ENCODE data around the gene EPN2.
A peak's percentile ranks its signal among the peaks of the same experiment; 100 is the strongest.
"Not testable (repeated sequence)": the region's sequence is repeated elsewhere in the genome, so short reads cannot be mapped to it uniquely, and the experiment has no call there.

EPN2 gene

DNA sequence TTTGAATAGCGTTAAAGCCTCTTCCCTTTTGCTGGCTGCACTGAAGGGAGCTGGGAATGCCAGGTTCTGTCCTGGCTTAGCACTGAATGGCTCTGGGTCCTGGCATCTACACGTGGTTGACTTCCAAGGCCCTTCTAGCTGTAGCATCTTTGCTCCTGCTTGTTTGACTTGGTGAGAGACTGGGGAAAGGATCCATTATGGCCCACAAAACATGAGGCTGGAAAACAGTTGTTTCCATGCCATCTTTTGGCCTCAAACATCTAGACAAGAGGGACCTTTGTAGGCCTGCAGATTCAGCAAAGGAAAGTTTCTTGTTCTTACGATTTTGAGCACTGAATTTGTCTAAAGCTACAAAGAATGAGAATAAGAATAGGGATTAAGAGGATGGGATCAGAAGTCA lies 32.5 kb downstream of the EPN2 start:
- DNase-seq: no peak

DNA sequence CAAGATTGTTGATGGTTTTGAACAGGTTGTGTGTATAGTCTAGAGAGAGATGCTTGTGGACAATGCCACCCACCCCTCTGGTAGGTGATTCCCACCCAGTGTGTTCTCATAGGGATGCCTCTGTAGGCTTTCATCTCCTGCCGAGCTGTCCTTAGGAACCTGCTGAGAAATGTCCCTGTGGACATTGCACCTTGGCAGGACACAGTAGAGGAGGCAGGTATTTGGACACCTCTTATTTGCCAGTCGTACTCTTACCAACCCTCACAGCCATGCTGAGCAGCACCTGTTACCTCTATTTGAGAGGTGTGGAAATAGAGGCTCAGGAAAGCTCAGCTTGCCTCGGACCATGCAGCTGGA lies 33.2 kb downstream of the EPN2 start:
- no peak for DNase-seq

DNA sequence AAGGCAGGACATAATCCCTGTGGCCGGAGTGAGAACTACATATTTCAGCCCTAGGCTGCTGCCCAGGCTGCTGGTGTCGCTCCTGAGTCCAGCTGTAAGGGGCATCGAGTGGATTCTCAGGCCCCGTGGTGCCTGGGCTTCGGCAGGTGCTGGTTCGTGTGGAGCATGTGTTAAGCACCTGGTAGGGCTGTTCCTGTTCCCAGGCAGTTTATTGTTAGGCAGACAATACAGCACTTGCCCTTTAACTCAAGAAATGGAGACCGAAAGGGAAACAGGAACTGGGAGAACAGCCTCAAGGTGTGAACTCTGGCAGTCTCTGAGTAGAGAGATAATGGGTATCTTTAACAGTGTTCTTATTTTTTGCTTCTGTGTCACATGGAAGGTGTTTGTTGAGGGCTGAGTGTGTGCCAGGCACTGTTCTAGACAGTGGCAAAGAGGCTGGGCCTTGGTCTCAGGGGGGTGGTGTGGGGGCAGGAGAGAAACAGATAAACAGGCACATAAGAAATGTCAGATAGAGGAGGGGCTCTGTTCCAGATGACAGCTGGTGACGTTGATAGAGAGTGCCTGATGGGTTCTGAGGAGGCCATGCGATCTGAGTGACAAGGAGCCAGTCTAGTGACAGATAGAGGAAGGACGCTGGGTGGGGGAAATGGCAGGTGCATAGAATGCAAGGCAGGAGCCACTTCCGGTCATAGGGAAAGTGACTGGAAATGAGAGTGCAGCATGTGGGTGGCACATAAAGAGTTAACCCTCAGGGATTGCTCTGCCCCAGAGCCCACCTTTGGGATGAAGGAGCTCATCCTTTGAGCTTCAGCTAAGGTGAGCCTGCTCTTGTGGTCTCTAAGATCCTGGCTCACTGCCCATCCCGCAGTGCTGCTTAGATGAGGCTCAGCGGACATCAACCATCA lies 33.8 kb downstream of the EPN2 start:
- DNase-seq: no peak

DNA sequence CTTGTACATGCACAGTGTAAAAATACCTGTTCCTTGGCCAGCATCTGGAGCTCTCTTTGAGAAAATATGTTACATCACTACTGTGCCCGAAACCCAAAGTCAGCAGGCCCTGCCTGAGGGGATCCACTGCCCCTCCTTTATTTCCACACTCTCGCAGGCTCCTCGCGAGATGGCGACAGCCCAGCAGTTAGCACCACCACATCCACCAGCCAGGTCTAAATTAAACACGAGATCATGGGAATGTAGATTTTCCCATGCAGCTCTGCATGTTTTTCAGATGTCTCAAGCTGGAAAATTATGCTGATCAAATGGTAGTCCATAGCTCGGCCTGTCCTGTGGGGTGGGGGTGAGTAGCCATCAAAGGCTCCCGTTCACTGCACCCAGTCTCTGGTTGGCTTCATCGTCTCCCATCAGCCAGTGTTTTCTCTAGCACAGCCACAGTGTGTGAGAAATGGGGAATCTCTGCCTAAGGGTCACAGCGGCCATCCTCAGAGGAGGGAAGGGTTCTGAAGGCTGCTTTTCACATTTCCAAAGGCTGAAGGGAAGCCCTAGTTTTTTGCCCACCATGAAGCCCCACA lies 34.7 kb downstream of the EPN2 start:
- no peak for DNase-seq

DNA sequence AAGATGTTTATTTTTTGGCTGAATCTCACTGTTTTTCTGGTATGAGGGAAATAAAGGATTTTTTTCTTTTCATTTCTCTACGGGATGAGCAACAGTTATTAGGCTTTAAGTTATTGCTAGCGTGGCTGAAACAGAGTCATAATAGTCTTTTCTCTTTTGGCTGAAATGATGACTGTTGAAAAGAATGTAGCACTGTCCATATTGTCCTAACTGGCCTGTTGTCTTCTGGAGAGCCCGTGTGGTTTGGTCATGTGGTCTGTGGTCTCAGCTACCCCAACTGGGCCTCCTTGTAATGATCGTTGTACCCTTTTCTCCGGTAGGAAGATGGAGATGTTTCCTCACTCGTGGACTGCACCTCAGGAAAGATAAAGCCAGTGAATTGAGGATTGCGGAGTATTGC lies 36.6 kb downstream of the EPN2 start:
- DNase-seq: no peak

DNA sequence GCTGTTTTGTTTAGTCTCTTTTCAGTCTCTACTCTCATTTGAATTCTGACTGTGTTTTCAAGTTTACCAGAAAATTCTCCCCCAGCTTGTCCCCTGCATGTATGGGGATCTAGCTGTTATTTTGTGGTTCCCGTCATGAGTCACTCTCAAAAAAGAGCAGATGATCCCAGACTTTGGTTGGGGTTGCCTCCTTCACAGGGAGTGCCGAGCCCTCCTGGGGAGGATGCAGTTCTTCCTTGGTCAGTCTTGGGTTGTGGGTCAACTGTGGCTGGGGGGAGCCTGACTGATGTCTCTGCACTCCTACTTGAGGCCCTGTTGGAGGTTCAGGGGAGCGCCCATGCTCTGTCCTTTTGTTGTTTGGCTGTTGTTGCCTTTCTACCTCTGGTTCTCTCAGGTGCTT lies 37.7 kb downstream of the EPN2 start:
- DNase-seq: peak; percentile 21

DNA sequence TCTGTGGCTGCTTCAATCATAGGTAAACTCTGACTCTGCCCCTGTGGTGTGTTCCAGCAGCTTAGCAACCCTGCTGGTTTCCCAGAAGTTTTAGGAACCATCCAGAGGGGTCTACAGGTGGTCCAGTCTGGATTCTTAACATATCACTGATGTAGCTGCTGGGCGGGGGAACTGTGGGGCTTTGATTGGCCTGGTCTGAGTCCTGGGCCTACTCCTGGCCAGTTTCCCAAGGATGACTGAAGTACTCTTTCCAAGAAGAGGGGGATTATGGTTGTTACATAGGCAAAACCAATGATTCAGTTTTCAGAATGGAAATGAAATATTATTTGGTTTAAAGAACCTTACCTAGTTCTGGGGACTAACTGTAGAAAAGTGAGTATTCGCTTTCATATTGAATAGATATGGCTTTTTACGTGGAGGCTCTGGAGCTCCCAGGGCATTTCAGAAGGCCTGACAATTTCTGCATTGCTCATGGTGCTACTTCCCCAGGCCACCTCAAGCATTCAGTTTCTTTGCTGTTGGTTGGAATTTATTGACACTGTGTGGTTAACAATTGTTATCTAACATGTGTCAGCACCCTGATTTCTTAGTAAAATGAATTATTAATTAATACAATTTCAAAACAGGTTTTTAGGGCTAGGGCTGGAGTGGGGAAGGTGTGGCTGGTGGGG lies 38.4 kb downstream of the EPN2 start:
- DNase-seq: no peak

DNA sequence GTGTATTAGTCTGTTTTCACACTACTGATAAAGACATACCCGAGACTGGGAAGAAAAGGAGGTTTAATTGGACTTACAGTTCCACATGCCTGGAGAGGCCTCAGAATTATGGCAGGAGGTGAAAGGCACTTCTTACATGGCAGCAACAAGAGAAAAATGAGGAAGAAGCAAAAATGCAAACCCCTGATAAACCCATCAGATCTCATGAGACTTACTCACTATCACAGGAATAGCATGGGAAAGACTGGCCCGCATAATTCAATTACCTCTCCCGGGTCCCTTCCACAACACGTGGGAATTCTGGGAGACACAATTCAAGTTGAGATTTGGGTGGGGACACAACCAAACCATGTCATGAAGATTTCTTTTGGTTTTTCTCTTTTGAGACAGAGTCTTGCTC lies 41.1 kb downstream of the EPN2 start:
- not testable (repeated sequence) for DNase-seq

DNA sequence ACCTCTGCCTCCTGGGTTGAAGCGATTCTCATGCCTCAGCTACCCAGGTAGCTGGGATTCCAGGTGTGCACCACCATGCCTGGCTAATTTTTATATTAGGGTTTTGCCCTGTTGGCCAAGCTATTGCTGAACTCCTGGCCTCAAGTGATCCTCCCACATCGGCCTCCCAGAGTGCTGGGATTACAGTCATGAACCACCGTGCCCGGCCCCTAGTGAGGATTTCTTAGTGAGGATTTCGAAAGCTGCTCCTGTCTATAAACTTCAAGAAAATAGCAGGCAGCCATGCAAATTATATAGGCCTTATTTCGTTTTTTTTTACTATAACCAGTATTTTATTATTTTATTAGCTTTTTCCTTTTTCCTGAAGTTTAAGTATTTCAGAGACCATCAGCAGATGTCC lies 41.6 kb downstream of the EPN2 start:
- no peak for DNase-seq

DNA sequence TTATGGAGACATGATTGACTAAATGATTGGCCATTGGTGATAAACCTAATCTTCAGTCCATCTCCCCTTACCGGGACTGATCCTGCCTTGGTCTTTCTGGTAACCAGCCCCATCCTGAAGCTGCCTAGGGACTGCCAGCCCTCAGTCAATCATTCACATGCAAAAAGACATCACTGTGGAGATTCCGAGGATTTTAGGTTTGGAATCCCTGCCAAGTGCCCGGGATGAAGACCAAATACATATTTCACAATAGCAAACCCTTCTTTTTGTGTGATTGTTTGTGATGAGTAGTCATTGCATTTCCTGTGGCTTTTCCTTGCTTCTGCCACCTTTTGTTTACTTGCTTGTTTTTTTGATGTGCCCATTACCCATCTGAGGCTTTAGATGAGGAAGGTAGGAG lies 44.0 kb downstream of the EPN2 start:
- DNase-seq: no peak

DNA sequence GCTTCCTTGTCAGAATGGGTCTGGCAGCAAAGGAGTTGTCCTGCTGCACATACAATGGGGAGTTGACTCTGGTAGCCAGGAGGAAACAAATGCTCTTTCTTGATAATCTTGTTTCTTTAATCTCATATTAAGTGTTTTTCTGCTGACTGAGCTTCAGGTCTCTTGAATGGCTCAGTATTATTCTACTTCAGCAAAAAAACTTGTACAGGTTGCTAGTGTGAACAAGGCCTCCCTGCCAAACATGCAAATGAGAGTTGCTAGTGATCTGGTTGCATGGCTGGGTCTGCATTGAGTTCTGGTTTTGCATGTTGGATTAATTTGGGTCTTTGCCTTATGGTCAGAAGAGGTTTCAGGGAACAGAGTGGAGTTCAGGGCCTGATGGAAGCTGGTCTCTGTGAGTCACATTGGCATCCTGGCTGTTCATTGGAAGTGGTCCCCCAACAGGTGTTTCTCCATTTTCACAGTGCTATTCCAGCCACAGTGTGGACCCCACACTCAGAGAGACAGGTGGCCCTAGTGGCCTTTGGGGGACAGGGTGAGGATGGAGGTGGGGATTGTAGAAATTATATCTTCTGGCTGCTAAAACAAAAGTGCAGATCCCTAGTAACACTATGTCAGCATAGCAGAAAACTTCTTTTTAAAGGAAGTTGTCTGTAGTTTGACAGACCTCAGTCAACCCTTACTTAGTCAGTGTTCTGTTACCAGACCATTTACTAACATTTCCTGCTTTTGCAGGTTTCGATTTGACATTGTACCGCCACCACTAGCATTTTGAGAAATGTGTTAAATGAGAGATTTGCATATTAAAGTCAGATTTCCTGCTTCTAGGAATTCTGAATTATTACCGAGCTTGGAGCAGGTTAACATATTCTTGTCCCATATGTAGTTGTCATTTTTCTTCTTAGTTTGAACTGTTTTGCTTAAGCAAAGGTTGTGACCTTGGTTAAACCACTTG lies 47.1 kb downstream of the EPN2 start:
- no peak for DNase-seq

DNA sequence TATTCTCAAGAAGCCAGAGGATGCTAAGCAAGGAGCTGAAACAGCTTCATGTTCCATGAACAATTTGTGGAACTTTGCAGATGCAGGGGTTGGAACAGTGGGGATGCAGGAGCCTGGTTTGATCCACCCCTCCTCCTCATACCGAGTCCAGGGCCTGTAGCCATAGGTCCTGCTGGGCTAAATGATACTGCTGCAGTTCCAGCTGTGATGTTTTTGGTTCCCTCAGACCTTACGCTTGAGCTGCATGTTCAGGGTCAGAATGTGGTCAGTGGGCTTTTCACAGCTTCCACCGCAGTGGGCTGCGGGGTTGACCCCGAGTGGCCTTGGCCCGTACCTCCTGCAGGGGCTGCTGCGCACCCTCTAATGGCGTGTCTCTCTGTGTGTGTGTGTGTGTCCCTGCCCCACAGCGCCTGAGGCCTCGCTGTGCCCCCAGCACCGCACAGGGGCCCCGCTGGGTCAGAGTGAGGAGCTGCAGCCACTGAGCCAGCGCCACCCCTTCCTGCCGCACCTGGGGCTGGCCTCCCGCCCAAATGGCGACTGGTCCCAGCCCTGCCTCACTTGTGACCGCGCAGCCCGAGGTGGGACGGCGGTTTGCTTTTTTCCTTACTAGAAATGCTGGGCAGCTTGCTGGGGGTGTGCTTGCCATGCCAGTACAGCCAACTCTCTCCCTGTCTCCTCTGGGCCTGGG lies 48.2 kb downstream of the EPN2 start:
- no peak for DNase-seq

DNA sequence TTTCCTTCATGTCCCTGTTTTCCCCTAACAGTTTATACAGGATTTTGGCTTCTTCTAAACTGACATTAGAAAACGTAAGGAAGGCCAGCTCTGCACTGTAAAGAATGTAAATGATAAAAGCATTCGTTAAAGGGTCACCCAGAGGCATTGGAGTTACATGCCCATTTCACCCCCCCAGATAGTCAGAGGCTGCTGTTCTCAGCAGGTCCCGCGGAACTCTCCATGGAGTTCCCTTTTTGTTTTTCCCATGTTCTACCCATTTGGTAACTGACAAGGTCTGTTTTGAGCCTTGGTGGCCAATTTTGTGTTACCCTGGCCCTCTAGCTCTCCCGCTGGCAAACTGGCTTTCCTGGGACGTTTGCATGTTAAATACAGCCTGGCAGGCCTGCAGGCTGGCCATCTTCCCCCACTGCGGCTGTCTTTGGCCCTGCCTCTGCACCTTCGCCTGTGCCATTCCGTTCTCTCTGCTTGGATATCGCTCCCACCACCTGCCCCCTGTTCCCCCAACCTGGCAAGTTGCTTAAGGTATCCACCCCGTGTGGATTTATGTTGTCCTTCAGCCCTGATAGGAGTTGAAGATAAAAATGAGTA lies 49.7 kb downstream of the EPN2 start:
- DNase-seq: no peak

DNA sequence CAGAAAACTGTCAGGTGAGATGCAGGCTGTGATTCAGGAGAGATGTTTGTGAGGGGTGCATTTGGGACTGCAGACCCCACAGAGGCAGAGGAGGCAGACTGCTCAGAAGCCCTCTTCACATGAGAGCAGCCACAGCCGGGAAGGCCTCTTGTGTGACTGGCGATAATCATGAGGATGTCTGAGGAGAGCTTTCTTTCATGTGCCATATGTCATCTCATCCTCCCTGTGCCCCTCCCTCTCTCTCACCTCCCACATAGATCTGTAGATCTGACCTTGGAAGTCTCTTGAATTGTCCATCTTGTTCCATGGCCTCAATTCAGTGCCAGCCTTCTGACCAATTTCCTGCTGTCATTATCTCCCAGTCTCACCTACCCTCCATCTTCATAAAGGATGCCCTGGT lies 50.5 kb downstream of the EPN2 start:
- no peak for DNase-seq

DNA sequence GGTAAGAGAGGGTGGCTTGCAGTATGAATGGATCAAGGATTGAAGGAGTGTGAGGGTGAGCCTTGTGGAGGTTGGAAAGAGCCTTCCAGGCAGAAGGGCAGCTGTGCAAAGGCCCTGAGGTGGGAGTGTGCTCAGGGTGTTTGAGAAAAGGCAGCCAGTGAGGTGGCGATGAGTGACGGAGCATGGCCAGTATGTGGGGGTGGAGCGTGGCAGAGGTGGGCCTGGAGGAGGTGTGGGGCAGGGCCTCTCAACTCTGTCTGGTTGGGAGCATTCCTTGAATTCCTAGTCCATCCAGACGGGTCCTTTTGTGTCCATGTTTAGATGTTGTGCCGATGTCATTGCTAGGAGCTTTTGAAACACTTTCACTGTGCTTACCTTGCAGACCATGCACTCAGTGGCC lies 51.3 kb downstream of the EPN2 start:
- DNase-seq: peak; percentile 19

DNA sequence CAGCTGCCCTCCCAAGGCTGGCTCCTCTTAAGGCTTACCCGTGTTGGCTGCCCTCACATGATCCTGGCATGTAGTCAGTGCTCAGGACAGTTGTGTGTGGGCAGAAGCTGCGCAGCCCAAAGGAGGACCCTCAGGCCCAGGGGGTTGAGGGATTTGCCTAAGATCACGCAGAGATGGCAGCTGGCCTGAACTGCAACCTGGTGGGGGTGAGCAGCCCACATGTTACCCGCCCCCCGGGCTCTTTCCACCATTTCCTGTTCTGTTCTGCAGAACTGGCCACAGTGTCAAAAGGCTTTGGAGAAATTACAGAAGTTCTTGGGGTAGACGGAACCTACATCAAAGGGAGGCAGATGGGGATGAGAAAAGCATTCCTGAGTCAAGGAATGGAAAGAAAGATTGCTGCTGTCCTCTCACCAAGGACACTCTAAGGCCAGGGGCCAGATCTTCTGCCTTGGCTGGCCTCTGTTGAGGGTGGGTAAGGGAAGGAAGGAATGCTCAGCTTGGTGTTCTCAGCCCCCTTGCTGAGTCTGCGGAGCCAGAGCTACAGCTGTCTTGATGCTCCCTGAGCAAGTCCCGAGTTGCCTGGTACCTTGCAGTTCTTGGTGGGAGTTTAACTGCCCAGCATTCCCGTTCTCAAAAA lies 53.0 kb downstream of the EPN2 start:
- DNase-seq: no peak

DNA sequence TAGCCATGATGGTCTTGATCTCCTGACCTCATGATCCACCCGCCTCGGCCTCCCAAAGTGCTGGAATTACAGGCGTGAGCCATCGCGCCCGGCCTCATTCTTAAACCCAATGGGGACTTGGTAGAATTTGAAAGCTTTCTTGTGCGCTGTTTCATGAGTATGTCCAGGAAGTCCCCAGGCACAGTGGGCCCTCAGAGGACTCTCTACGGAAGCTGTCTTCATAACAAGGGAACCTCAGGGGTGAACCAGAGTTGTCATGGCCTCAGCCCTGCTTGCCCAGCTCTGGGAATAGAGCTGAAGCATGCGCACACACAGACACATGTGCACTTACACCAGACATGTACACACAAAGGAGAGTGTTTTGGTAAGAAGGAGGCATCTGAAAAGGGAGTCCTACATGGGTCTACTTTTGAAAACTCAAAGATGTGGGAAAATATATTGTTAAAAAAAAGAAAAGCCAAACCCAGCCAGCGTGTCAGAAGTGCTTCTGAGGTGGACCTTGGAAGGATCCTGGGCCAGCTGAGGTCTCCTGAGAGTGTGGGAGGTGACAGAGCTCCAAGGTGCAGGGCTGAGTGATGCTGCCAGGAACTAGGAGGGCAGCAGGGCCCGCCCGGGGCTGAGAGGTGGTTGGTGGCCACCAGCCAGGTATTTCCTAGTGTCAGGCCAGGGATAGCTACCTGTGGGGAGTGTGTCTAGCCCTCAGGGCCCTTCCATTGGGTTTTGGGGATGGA lies 54.6 kb downstream of the EPN2 start:
- no peak for DNase-seq

DNA sequence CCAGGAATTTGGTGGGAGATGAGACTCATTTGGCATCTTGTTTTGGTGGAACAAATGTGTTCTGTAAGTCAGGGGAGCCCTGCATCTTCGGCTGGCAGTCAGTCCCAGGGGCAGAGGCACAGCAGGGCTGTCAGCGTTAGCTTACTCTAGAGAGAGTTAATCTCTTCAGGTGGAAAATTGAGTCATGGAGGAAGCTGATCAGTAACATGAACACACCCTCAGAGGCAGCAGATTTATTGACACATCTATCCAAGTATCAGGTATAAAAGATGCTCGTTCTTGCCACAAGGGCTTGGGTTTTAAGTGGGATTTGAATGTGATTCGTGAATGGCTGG lies 55.2 kb downstream of the EPN2 start:
- no peak for DNase-seq

DNA sequence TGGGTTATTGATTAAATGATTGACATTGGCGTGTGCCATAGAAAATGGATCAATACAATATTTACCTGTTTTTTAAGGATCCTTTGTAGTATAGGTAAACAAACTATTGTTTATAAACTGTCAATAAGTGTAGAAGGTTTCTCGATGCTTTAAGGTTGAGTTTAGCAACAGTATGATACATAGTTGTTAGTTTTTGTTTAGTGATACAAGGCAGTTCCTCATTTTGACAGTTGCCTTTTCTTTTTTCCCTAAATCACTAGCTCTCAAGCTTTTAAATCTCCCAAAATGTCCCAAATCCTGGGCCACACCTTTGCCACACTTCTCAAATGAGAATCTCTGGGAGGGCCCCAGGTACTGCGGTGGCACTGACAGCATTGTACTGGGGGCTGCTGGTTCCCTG lies 57.3 kb downstream of the EPN2 start:
- no peak for DNase-seq

DNA sequence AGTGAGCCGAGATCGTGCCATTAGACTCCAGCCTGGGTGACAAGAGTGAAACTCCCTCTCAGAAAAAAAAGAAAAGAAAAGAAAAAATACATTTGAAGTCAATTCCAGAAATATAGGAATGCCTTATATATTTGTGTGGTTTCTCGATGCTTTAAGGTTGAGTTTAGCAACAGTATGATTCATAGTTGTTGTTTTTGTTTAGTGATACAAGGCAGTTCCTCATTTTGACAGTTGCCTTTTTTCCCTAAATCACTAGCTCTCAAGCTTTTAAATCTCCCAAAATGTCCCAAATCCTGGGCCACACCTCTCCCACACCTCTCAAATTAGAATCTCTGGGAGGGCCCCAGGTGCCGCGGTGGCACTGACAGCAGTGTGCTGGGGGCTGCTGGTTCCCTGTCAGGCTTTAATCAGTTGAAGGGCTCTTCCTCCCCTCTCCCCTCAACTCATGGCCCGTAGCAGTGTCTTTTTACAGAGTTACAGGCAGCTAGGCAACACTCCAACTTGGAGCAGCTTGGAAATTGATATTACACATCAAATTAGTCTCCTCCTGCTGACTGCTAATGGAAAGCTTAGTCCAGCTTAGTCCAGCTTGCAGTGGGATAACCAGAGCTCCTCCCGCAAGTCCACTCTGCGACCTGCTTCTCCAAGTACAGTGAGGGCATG lies 58.4 kb downstream of the EPN2 start:
- no peak for DNase-seq
